H9 (cell line): ENCODE measurements around the gene CLMN. TPM values are rescaled to one million over a fixed set of nuclear protein-coding genes. Genes with fewer than 3 reads are reported as not detected.
A peak's percentile ranks its signal among the peaks of the same experiment; 100 is the strongest.

Experiments used
- DNase-seq: peaks from one replicate; pipeline ENCODE4 v3.0.0-alpha.2; 2017
- H2AFZ ChIP-seq: one replicate; pipeline ENCODE4 v1.6.1; 2013; ENCODE audit warnings: mild to moderate bottlenecking, low read length, control low read depth, moderate library complexity
- H2AK5ac ChIP-seq: 2 replicates; pipeline ENCODE4 v1.6.1; 2013; ENCODE audit warnings: low read length, control low read depth, mixed read lengths; ENCODE audit not compliant: insufficient read length
- H2BK120ac ChIP-seq: one replicate; pipeline ENCODE4 v1.6.1; 2013; ENCODE audit warnings: low read depth, mild to moderate bottlenecking, low read length, control low read depth, inconsistent platforms; ENCODE audit not compliant: poor library complexity, severe bottlenecking
- H2BK12ac ChIP-seq: 2 replicates; pipeline ENCODE4 v1.6.1; 2013; ENCODE audit warnings: low read length, control low read depth, mixed read lengths, low read depth; ENCODE audit not compliant: insufficient read length
- H2BK15ac ChIP-seq: 2 replicates; pipeline ENCODE4 v1.6.1; 2013; ENCODE audit warnings: low read depth, low read length, control low read depth
- H2BK20ac ChIP-seq: one replicate; pipeline ENCODE4 v1.6.1; 2013; ENCODE audit warnings: low read depth, mild to moderate bottlenecking, low read length, control low read depth, inconsistent platforms; ENCODE audit not compliant: poor library complexity, severe bottlenecking
- H2BK5ac ChIP-seq: 2 replicates; pipeline ENCODE4 v1.6.1; 2013; ENCODE audit warnings: low read length, control low read depth, mixed read lengths; ENCODE audit not compliant: insufficient read length
- H3K14ac ChIP-seq: 2 replicates; pipeline ENCODE4 v1.6.1; 2013; ENCODE audit warnings: low read length, control low read depth; ENCODE audit not compliant: insufficient read depth
- H3K18ac ChIP-seq: 2 replicates; pipeline ENCODE4 v1.6.1; 2013; ENCODE audit warnings: low read depth, mild to moderate bottlenecking, mixed read lengths, low read length, control low read depth; ENCODE audit not compliant: insufficient read length
- H3K23ac ChIP-seq: 2 replicates; pipeline ENCODE4 v1.6.1; 2013; ENCODE audit warnings: low read length, control low read depth, mixed read lengths, low read depth; ENCODE audit not compliant: insufficient read length
- H3K23me2 ChIP-seq: 2 replicates; pipeline ENCODE4 v1.6.1; 2013; ENCODE audit warnings: low read depth, mild to moderate bottlenecking, mixed read lengths, low read length, control low read depth; ENCODE audit not compliant: insufficient read length, poor library complexity, severe bottlenecking
- H3K27ac ChIP-seq: 2 replicates; pipeline ENCODE4 v1.5.1; 2013; ENCODE audit warnings: low read length, control low read depth, mixed read lengths, low read depth; ENCODE audit not compliant: insufficient read length
- H3K27me3 ChIP-seq: 2 replicates; pipeline ENCODE4 v1.6.1; 2013; ENCODE audit warnings: low read length, control low read depth, inconsistent platforms; ENCODE audit not compliant: insufficient read depth
- H3K4ac ChIP-seq: 2 replicates; pipeline ENCODE4 v1.6.1; 2013; ENCODE audit warnings: low read depth, mild to moderate bottlenecking, control low read depth, inconsistent platforms, low read length, moderate library complexity
- H3K4me1 ChIP-seq: 2 replicates; pipeline ENCODE4 v1.6.1; 2013; ENCODE audit warnings: low read length, control low read depth, inconsistent platforms; ENCODE audit not compliant: insufficient read depth
- H3K4me2 ChIP-seq: 2 replicates; pipeline ENCODE4 v1.6.1; 2013; ENCODE audit warnings: low read length, control low read depth, mixed read lengths; ENCODE audit not compliant: insufficient read length, insufficient read depth
- H3K56ac ChIP-seq: 2 replicates; pipeline ENCODE4 v1.6.1; 2013; ENCODE audit warnings: low read depth, mild to moderate bottlenecking, mixed read lengths, low read length, control low read depth; ENCODE audit not compliant: insufficient read length
- H3K79me1 ChIP-seq: 2 replicates; pipeline ENCODE4 v1.6.1; 2013; ENCODE audit warnings: low read depth, mild to moderate bottlenecking, moderate library complexity, low read length, control low read depth, inconsistent platforms; ENCODE audit not compliant: insufficient read depth, poor library complexity, severe bottlenecking
- H3K79me2 ChIP-seq: 2 replicates; pipeline ENCODE4 v1.6.1; 2013; ENCODE audit warnings: low read length, control low read depth, inconsistent platforms; ENCODE audit not compliant: insufficient read depth
- H3K9ac ChIP-seq: 2 replicates; pipeline ENCODE4 v1.6.1; 2013; ENCODE audit warnings: low read length, control low read depth, mixed read lengths; ENCODE audit not compliant: insufficient read length; ENCODE audit errors: extremely low read depth
- H3K9me3 ChIP-seq: one replicate; pipeline ENCODE4 v1.6.1; 2013; ENCODE audit warnings: low read depth, low read length, inconsistent platforms; ENCODE audit not compliant: control insufficient read depth
- H3T11ph ChIP-seq: one replicate; pipeline ENCODE4 v1.6.1; 2013; ENCODE audit warnings: mild to moderate bottlenecking, low read length, control low read depth, inconsistent platforms
- H4K20me1 ChIP-seq: one replicate; pipeline ENCODE4 v1.6.1; 2013; ENCODE audit not compliant: control insufficient read depth, insufficient read length, insufficient read depth
- H4K5ac ChIP-seq: 2 replicates; pipeline ENCODE4 v1.6.1; 2013; ENCODE audit warnings: low read depth, mild to moderate bottlenecking, mixed read lengths, low read length, control low read depth; ENCODE audit not compliant: insufficient read length
- H4K8ac ChIP-seq: replicated peaks from 2 replicates; pipeline ENCODE4 v1.6.1; 2013; ENCODE audit warnings: low read length, control low read depth, mixed read lengths, low read depth; ENCODE audit not compliant: insufficient read length
- H4K91ac ChIP-seq: 2 replicates; pipeline ENCODE4 v1.6.1; 2013; ENCODE audit warnings: low read depth, mild to moderate bottlenecking, moderate library complexity, mixed read lengths, low read length, control low read depth; ENCODE audit not compliant: insufficient read length
- H3K27ac Mint-ChIP-seq, 3 experiments: 2 replicates in 2 of 3; 3 replicates in 1 of 3; pipeline ENCODE4 v1.8.0; 2020 to 2021; ENCODE audit warnings: mixed read lengths in 3 of 3, mild to moderate bottlenecking in 1 of 3, moderate library complexity in 1 of 3
- H3K27me3 Mint-ChIP-seq: 2 replicates; pipeline ENCODE4 v1.8.0; 2021; ENCODE audit warnings: low read depth, mild to moderate bottlenecking, moderate library complexity, mixed read lengths
- H3K36me3 Mint-ChIP-seq, 3 experiments: 2 replicates in 2 of 3; 3 replicates in 1 of 3; pipeline ENCODE4 v1.8.0; 2020 to 2021; ENCODE audit warnings: low read depth in 3 of 3, mixed read lengths in 3 of 3; ENCODE audit not compliant: insufficient read depth in 1 of 3
- H3K4me1 Mint-ChIP-seq, 2 experiments: 2 replicates each; pipeline ENCODE4 v1.8.0; 2020; ENCODE audit warnings: mixed read lengths in 2 of 2
- H3K4me3 Mint-ChIP-seq, 2 experiments: 2 replicates in 1 of 2; 3 replicates in 1 of 2; pipeline ENCODE4 v1.8.0; 2020 to 2021; ENCODE audit warnings: mild to moderate bottlenecking in 2 of 2, mixed read lengths in 2 of 2, moderate library complexity in 1 of 2
- H3K9me3 Mint-ChIP-seq, 2 experiments: 2 replicates in 1 of 2; 3 replicates in 1 of 2; pipeline ENCODE4 v1.8.0; 2020; ENCODE audit warnings: mild to moderate bottlenecking in 2 of 2, mixed read lengths in 2 of 2, moderate library complexity in 1 of 2
- CTCF ChIP-seq: fragments of 200-600 bp; sonication (generic); conservative IDR thresholded peaks from 3 replicates; pipeline ENCODE4 v1.8.0; 2021; ENCODE audit warnings: antibody characterized with exemption, mild to moderate bottlenecking
- WGBS: extraction: QIAGEN DNeasy Blood & Tissue Kit; methylation state at CpG from one replicate; pipeline ENCODE4 v1.1.7; 2013; ENCODE audit warnings: missing lambda C conversion rate, low lambda C conversion rate, mixed read lengths; ENCODE audit not compliant: insufficient read length; ENCODE audit errors: extremely low coverage; 5-methylcytosine and 5-hydroxymethylcytosine counted together
- total RNA-seq: library from RNA; stranded (reverse); gene quantifications from 2 replicates; pipeline ENCODE4 v1.2.1, GENCODE V29; 2021

Gene CLMN
- total RNA-seq, 1 experiment from 2014 or later: 7.6 TPM

DNA sequence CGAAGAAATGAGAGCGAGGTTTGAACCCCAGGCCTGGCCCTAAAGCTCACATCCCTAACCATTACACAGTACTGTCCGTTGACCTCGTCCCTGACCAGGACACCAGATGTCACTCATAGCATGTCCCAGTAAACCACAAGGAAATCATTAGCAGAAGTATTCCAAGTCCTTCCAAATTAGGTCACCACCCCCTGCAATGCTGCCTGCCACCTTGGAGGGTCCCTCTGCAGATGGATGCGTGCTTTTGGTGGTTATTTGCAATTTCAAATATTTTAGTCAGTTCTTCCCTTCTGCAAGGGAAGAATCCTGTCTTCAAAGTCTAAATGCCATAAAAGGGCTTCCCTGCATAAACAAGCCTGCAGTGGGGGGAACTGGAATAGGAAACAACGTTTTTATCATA, 71.3 kb downstream of the CLMN start:
- Histone ChIP-seq H3K23ac (no peak overlapping the region), H2BK120ac (no peak overlapping the region), H2BK5ac (no peak overlapping the region), H4K8ac (no peak overlapping the region), H3K23me2 (no peaks in the 10 kb centered on the region), H2BK20ac (no peak overlapping the region), H3K9me3 (no peaks in the 10 kb centered on the region), H4K91ac (no peak overlapping the region), H2BK12ac (no peak overlapping the region), H3K79me2 (no peaks in the 10 kb centered on the region), H2AK5ac (no peak overlapping the region), H3K79me1 (no peaks in the 10 kb centered on the region), H3K14ac (no peak overlapping the region), H3K4me2 (no peak overlapping the region), H3K27me3 (no peaks in the 10 kb centered on the region), H3K9ac (no peak overlapping the region), H2BK15ac (no peak overlapping the region), H3K18ac (peak overlapping the region; percentile 12), H4K20me1 (no peaks in the 10 kb centered on the region), H3K56ac (no peak overlapping the region), H4K5ac (no peak overlapping the region), H3K27ac (no peak overlapping the region), H2AFZ (no peak overlapping the region), H3T11ph (no peak overlapping the region), H3K4me1 (peaks cover 4% of the 10 kb centered on the region; the same call in 1 of the 2 replicates), H3K4ac (no peak overlapping the region)
- H3K27me3 Mint-ChIP-seq: peaks cover 5% of the 10 kb centered on the region
- WGBS: no CpG with 5 or more reads among the region's 6 CpGs
- no peak for TF ChIP-seq CTCF
- H3K9me3 Mint-ChIP-seq: peaks cover 0 to 3% of the 10 kb centered on the region in 2 experiments; a peak in 2 of 5 replicates
- peak; percentile 9 for DNase-seq
- no peak overlapping the region for H3K4me3 Mint-ChIP-seq
- 0 out of 7 replicates have a peak, but pooled peaks cover 0 to 2% (median 0%) of the 10 kb centered on the region in 3 experiments for H3K36me3 Mint-ChIP-seq
- H3K4me1 Mint-ChIP-seq: peaks cover 38 to 49% of the 10 kb centered on the region in 2 experiments
- no peak overlapping the region for H3K27ac Mint-ChIP-seq
